OCI-LY1 (cell line): ENCODE measurements around the gene TNNI3.

Experiments
- EZH2 ChIP-seq: fragments of 200-600 bp; sonication (generic), shearing (Covaris generic); IDR thresholded peaks from 2 replicates; pipeline ENCODE4 v1.8.0; 2017; ENCODE audit warnings: borderline replicate concordance, mixed run types, mild to moderate bottlenecking, antibody characterized with exemption, low read length, moderate library complexity, mixed read lengths
- TF ChIP-seq, protein P1 (sequence below): fragments of 200-600 bp; sonication (generic), shearing (Covaris generic); IDR thresholded peaks from 2 replicates; pipeline ENCODE4 v1.5.1; 2017; ENCODE audit warnings: mild to moderate bottlenecking, antibody characterized with exemption, low read length, moderate library complexity, mixed read lengths

DNA sequence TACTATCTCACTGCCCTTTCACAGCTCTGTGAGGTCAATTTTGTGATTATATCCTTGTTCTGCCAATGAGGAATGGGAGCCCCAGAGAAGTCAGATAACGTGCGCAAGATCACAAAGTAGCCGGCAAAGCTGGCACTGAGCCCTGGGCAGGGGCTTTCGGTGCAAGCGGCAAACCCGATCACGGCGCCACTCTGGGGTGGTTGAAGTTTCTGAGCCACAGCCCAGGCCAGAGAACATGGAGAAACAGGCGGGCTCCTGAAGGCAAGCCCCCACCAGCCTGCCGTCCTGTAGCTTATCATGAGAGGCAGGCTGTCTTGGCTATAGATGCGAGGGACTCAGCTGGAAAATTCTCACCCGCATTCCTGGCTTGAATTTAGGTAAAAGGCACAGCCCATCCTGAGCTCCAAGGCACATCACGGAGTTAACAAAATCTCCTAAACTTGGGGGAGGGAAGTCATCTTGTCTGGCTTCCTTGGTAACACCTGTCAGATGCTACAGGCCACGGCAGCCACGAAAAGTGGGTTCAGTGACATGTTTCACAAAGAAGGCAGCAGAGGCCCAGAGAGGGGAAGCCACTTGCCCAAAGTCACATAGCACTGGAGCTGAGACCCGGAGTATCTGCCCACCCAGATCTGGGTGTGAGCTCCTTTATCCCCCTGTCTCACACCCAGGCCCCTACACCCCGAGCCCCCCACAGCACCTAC is 21.0 kb downstream of the TNNI3 start:
- TF ChIP-seq, protein P1, sequence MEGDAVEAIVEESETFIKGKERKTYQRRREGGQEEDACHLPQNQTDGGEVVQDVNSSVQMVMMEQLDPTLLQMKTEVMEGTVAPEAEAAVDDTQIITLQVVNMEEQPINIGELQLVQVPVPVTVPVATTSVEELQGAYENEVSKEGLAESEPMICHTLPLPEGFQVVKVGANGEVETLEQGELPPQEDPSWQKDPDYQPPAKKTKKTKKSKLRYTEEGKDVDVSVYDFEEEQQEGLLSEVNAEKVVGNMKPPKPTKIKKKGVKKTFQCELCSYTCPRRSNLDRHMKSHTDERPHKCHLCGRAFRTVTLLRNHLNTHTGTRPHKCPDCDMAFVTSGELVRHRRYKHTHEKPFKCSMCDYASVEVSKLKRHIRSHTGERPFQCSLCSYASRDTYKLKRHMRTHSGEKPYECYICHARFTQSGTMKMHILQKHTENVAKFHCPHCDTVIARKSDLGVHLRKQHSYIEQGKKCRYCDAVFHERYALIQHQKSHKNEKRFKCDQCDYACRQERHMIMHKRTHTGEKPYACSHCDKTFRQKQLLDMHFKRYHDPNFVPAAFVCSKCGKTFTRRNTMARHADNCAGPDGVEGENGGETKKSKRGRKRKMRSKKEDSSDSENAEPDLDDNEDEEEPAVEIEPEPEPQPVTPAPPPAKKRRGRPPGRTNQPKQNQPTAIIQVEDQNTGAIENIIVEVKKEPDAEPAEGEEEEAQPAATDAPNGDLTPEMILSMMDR = no peak
- no peak for TF ChIP-seq EZH2
